Activated CD4-positive, alpha-beta T cell treated with anti-CD3 and anti-CD28 coated beads for 36 hours (primary cell): Measurements from ENCODE around the gene JMJD8. TPM values are rescaled to one million over a fixed set of nuclear protein-coding genes. Genes with fewer than 3 reads are reported as not detected.

Experiments
- ATAC-seq: fragments of 200-7000 bp; cut with Tn5 transposase; one replicate; pipeline ENCODE4 v1.10.0; 2021; ENCODE audit warnings: mild to moderate bottlenecking, moderate library complexity
- CTCF ChIA-PET: fragments of 350-600 bp; sonication (Branson Sonifier 250); formaldehyde crosslinking; loops from one replicate; lab custom pipeline; 2021; ENCODE audit warnings: antibody characterized with exemption; lab: Charles Lee
- POLR2A ChIA-PET: fragments of 350-600 bp; sonication (Branson Sonifier 250); formaldehyde crosslinking; loops from one replicate; lab custom pipeline; 2021; ENCODE audit warnings: antibody characterized with exemption, inconsistent platforms; lab: Charles Lee
- DNase-seq: peaks from one replicate; pipeline ENCODE4 v3.0.0-alpha.2; 2020
- H3K27ac Mint-ChIP-seq: one replicate; pipeline ENCODE4 v1.8.0; 2021; ENCODE audit warnings: mixed read lengths
- H3K27me3 Mint-ChIP-seq: one replicate; pipeline ENCODE4 v1.8.0; 2021; ENCODE audit warnings: mixed read lengths
- H3K36me3 Mint-ChIP-seq: one replicate; pipeline ENCODE4 v1.8.0; 2021; ENCODE audit warnings: low read depth, mixed read lengths
- H3K4me1 Mint-ChIP-seq: one replicate; pipeline ENCODE4 v1.8.0; 2021; ENCODE audit warnings: mixed read lengths
- H3K4me3 Mint-ChIP-seq: one replicate; pipeline ENCODE4 v1.8.0; 2021; ENCODE audit warnings: mild to moderate bottlenecking, moderate library complexity, mixed read lengths
- H3K9me3 Mint-ChIP-seq: one replicate; pipeline ENCODE4 v1.8.0; 2021; ENCODE audit warnings: low read depth, mixed read lengths
- intact Hi-C, 2 experiments: fragments of 100-400 bp; cut with DNase I in 1 of 2; cut with micrococcal nuclease in 1 of 2; formaldehyde crosslinking; loops; one replicate each; pipeline versions ENCODE4 v1.14.2 to v1.15.1; 2022 to 2024; cut with DNase I, micrococcal nuclease
- total RNA-seq, 2 experiments: library from RNA; stranded (reverse); gene quantifications; one replicate each; pipeline ENCODE4 v1.2.3, GENCODE V29; 2021

JMJD8 gene
- total RNA-seq, 2 experiments from 2014 or later = 26.1 to 31.4 TPM

GRCh38 chr16:708019-708418 is 23.9 kb upstream of the JMJD8 start:
- no peak for DNase-seq

GRCh38 chr16:707062-707538 is 23.0 kb upstream of the JMJD8 start:
- CTCF ChIA-PET = interaction anchor here (0.7 to 1.3 kb wide), 4 partner anchors 13 to 367 kb away, joined by 3 to 5 read pairs (median 3); partner anchors contain the start of gene CHTF18
- no peaks in the 10 kb centered on the region for H3K9me3 Mint-ChIP-seq
- H3K4me3 Mint-ChIP-seq = no peak overlapping the region
- H3K27ac Mint-ChIP-seq = no peak overlapping the region
- H3K27me3 Mint-ChIP-seq = peaks cover 43% of the 10 kb centered on the region
- POLR2A ChIA-PET = interaction anchor here (0.7 kb wide), 1 partner anchor 12 kb away, joined by 3 read pairs; no protein-coding TSS in a partner anchor
- DNase-seq (no peak), ATAC-seq (no peak)
- intact Hi-C loops = no loop called here
- no peaks in the 10 kb centered on the region for H3K4me1 Mint-ChIP-seq
- no peaks in the 10 kb centered on the region for H3K36me3 Mint-ChIP-seq

More at GRCh38 chr16:708019-708418, 23.9 kb upstream of the JMJD8 start:
- ATAC-seq = no peak
- no peaks in the 10 kb centered on the region for H3K36me3 Mint-ChIP-seq
- H3K27ac Mint-ChIP-seq = no peak overlapping the region
- intact Hi-C loops = no loop called here
- H3K4me3 Mint-ChIP-seq = no peak overlapping the region
- no peaks in the 10 kb centered on the region for H3K9me3 Mint-ChIP-seq
- POLR2A ChIA-PET = no interaction called here
- no peaks in the 10 kb centered on the region for H3K4me1 Mint-ChIP-seq
- CTCF ChIA-PET = interaction anchor here (0.5 to 1.3 kb wide), 3 partner anchors 12 to 452 kb away, joined by 3 to 5 read pairs (median 3); no protein-coding TSS in a partner anchor
- H3K27me3 Mint-ChIP-seq = peaks cover 40% of the 10 kb centered on the region

DNA sequence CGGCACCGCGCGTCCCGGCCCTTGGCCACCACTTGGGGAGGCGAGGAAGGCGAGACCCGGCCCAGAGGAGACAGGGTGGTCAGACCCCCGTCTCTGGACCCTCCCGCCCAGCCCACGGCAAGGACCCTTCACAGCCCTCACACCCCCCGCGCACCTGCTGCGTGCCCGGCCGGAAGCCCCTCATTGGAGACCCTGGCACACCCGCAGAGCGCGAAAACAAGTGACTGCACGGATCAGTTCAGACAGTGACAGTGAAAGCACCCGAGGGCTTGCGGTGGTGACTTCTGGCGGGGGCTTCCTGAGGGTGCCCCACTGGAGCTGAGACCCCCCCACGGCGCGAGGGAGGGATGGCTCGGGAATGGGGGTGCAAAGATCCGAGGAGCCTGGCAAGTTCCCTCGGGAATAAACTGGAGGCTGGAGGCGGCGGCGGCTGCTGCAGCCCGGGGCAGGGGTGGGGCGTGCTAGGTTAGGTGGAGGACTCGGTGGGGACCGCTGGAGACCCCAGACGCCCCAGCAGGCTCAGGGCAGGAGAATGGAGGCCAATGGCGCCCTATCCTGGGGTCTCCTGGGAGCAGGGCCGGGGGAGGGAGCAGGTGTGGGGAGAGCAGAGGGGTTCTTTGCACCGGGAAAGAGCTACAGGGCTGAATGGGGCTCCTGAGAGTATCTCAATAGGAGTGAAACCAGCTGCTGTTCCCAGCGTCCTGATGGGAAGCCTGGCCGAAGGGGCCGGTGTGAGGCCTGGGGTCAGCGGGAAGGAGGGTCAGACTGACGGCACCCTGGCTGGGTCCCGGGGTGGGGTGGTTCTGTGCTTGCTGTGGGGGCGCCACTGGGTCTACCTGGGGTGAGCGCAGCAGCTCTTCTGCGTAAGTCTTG is 22.3 kb upstream of the JMJD8 start:
- Mint-ChIP-seq H3K4me1 (no peaks in the 10 kb centered on the region), H3K27ac (no peak overlapping the region), H3K4me3 (no peak overlapping the region), H3K36me3 (no peaks in the 10 kb centered on the region), H3K27me3 (peaks cover 47% of the 10 kb centered on the region), H3K9me3 (no peaks in the 10 kb centered on the region)
- intact Hi-C loops = no loop called here
- DNase-seq (no peak), ATAC-seq (no peak)
- POLR2A ChIA-PET = no interaction called here
- CTCF ChIA-PET = interaction anchor here (0.7 to 1.3 kb wide), 5 partner anchors 13 to 366 kb away, joined by 3 to 5 read pairs (median 3); partner anchors contain the start of gene CHTF18

GRCh38 chr16:705431-706188 is 21.5 kb upstream of the JMJD8 start, which contains the start of gene FBXL16:
Gene FBXL16 (minus strand): TSS chr16:705801. CDS start chr16:697405, 8,396 bp downstream.
- intact Hi-C loops = no loop called here
- H3K27me3 Mint-ChIP-seq = peaks cover 47% of the 10 kb centered on the region
- ChIA-PET POLR2A (no interaction called here), CTCF (no interaction called here)
- no peaks in the 10 kb centered on the region for H3K36me3 Mint-ChIP-seq
- no peaks in the 10 kb centered on the region for H3K4me1 Mint-ChIP-seq
- H3K9me3 Mint-ChIP-seq = no peaks in the 10 kb centered on the region
- no peak within 1 kb of the TSS for H3K4me3 Mint-ChIP-seq
- ATAC-seq (no peak), DNase-seq (peak; percentile 35)
- no peak within 1 kb of the TSS for H3K27ac Mint-ChIP-seq

DNA sequence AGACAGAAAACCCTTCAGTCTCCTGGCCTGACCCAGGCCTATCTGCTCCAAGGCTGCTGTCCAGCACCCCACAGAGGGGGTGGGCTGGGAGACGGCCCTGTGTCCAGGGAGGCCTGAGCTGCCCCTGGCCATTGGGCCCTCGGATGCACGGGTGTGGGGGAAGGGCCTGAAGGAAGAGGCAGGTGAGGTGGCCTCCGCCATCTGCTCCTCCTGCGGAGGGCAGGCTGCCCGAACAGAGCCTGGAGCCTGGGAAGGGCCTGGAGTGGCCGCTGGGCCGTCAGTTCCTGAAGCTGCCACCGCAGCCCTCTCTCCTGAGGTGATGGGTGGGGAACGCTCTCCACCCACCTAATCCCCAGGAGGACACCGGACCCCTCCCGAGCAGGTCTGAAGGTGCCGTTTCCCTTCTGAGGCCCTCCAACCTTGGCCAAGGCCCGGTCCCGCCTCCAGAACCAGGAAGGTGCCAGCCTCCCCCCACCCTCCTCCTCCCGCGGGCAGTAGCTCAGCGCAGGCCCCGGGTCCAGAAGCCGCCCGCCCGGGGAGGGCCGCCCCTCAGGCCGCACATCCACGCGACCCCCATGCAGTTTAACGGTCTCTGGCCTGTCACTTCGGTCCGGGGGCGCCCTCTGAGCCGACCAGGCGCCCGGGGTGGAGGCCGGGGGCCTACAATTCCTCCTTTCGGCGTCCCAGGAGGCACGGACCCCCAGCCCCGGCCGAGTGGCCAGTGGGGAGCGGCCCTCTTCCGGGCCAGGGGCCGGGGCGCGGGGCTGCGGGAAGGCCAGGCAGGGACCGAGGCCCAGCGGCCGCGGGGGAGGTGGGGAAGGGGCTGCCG is 20.6 kb upstream of the JMJD8 start:
- Mint-ChIP-seq H3K9me3 (no peaks in the 10 kb centered on the region), H3K27ac (no peak overlapping the region), H3K4me3 (no peak overlapping the region), H3K4me1 (no peaks in the 10 kb centered on the region), H3K27me3 (peaks cover 46% of the 10 kb centered on the region), H3K36me3 (no peaks in the 10 kb centered on the region)
- ChIA-PET POLR2A (no interaction called here), CTCF (interaction anchor here (0.7 to 1.4 kb wide), 2 partner anchors 8 to 17 kb away, joined by 3 to 4 read pairs; no protein-coding TSS in a partner anchor)
- intact Hi-C loops = no loop called here
- DNase-seq (no peak), ATAC-seq (no peak)

GRCh38 chr16:704047-704446 is 19.9 kb upstream of the JMJD8 start:
- intact Hi-C loops = no loop called here
- Mint-ChIP-seq H3K4me1 (no peaks in the 10 kb centered on the region), H3K36me3 (no peaks in the 10 kb centered on the region), H3K27ac (no peak overlapping the region), H3K27me3 (peaks cover 39% of the 10 kb centered on the region), H3K4me3 (no peak overlapping the region), H3K9me3 (no peaks in the 10 kb centered on the region)
- CTCF ChIA-PET = interaction anchor here (0.7 to 1.4 kb wide), 3 partner anchors 8 to 16 kb away, joined by 3 to 4 read pairs (median 3); partner anchors contain the start of gene METRN
- ATAC-seq (no peak), DNase-seq (no peak)
- POLR2A ChIA-PET = no interaction called here

DNA sequence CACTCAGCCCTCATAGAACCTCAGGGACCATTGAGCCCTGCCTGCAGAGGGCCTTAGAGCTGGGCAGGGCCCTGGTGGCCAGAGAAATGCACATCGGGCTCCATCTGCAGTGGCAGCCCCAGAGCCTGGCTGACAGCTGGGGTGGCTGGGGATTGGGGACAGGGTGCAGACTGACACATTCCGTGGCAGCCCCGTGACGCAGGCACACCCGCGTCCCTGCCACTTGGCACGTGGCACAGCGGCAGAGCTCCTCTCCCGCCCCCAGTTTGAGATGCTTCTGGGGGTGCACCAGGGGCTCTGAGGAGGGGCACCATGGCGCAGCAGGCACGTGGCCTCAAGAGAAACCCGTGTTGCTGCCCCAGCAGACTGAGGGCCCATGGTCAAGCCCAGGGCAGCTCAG is 19.3 kb upstream of the JMJD8 start:
- ChIA-PET POLR2A (no interaction called here), CTCF (interaction anchor here (1.2 to 2.7 kb wide), 3 partner anchors 9 to 12 kb away, joined by 3 to 11 read pairs (median 4); partner anchors contain the start of gene METRN)
- intact Hi-C loops = no loop called here
- no peak overlapping the region for H3K4me3 Mint-ChIP-seq
- no peaks in the 10 kb centered on the region for H3K4me1 Mint-ChIP-seq
- no peak for ATAC-seq
- no peaks in the 10 kb centered on the region for H3K9me3 Mint-ChIP-seq
- no peak overlapping the region for H3K27ac Mint-ChIP-seq
- DNase-seq = no peak
- H3K27me3 Mint-ChIP-seq = peaks cover 35% of the 10 kb centered on the region
- H3K36me3 Mint-ChIP-seq = no peaks in the 10 kb centered on the region

DNA sequence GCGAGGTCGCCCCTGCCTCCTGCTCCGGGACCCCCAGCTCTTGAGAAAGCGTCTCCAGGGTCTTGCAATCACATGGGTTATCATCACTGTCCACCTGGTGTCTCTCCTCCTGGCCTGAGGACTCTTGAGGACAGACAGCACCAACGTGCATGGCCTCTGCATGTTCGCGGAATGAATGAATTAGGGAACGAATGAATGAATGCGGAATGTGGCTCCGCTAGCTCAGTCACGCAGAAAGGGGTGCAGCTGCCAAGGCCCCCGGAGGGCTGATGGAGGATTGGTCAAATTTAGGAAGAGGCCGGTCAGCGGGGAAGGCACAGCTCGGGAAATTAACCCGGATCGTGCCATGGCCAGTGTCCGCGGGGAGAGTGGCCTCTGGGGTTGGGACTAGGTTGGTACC is 18.2 kb upstream of the JMJD8 start:
- ChIA-PET CTCF (interaction anchor here (0.5 to 2.7 kb wide), 3 partner anchors 10 to 67 kb away, joined by 3 to 11 read pairs (median 7); no protein-coding TSS in a partner anchor), POLR2A (no interaction called here)
- Mint-ChIP-seq H3K36me3 (no peaks in the 10 kb centered on the region), H3K4me1 (no peaks in the 10 kb centered on the region), H3K9me3 (no peaks in the 10 kb centered on the region), H3K27me3 (peaks cover 27% of the 10 kb centered on the region), H3K4me3 (no peak overlapping the region), H3K27ac (no peak overlapping the region)
- no peak for ATAC-seq
- intact Hi-C loops = no loop called here
- no peak for DNase-seq

DNA sequence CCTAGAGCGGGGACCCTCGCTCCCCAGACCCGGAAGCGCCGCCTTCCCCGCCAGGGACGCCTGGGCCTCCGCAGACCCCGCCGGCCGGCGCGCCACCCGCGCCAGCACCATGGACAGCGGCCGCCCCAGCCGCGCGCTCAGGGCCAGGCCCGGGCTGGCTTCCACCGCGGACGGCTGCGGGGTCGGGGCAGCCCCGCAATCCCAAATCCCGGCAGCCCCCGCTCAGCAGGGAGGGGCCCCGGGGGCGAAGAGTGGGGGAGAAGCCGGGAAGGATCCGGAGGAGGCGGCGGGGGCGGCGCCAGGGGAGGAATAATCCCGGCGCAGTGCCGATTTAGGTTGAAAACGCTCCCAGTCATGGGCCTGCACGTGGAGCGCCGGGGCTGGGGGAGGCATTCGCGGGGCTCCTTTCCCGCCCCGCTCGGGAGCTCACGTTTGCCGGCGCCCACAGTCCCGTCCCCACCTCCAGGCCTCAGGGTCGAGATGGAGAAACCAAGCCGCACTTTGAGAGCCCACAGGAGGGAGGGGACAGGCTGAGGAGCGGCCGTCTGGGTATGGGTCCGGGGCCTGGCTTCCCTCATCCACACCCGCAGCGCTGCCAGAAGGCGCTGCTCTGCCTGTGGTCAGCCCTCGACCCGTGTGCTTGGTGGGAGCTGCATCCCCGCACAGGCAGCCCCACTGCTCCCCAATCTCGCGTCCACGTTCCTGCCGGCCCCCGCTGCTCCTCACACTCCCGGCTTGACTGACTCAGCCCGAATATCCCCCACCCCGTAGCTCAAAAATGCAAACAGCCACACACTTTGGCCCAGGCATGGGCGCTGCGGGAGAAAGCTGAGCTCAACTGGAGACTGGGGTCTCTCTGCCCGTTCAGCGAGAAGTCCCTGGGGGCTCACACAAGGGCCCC is 16.8 kb upstream of the JMJD8 start:
- Mint-ChIP-seq H3K4me1 (peaks cover 2% of the 10 kb centered on the region), H3K4me3 (no peak overlapping the region), H3K9me3 (no peaks in the 10 kb centered on the region), H3K27ac (no peak overlapping the region), H3K36me3 (no peaks in the 10 kb centered on the region), H3K27me3 (peaks cover 14% of the 10 kb centered on the region)
- intact Hi-C loops = no loop called here
- POLR2A ChIA-PET = no interaction called here
- peak; percentile 51 for ATAC-seq
- CTCF ChIA-PET = interaction anchor here (1.0 to 2.7 kb wide), 2 partner anchors 12 to 19 kb away, joined by 3 to 11 read pairs; no protein-coding TSS in a partner anchor
- peak; percentile 60 for DNase-seq
